CD4-positive, alpha-beta T cell (primary cell): ENCODE measurements around the gene MPZL2. TPM values are rescaled to one million over a fixed set of nuclear protein-coding genes. Genes with fewer than 3 reads are reported as not detected.
A peak's percentile ranks its signal among the peaks of the same experiment; 100 is the strongest.

Experiments used
- ATAC-seq: fragments of 200-7000 bp; cut with Tn5 transposase; one replicate; pipeline ENCODE4 v1.10.0; 2022; ENCODE audit warnings: mild to moderate bottlenecking; ENCODE audit not compliant: poor library complexity
- CTCF ChIA-PET: fragments of 350-600 bp; sonication (Branson Sonifier 250); formaldehyde crosslinking; loops from one replicate; lab custom pipeline; 2021; ENCODE audit warnings: antibody characterized with exemption, inconsistent platforms; lab: Charles Lee
- POLR2A ChIA-PET: fragments of 350-600 bp; sonication (Branson Sonifier 250); formaldehyde crosslinking; loops from one replicate; lab custom pipeline; 2021; ENCODE audit warnings: antibody characterized with exemption, inconsistent platforms; lab: Charles Lee
- DNase-seq, 14 experiments: peaks; one replicate each; pipeline ENCODE4 v3.0.0-alpha.2; 2013 to 2020; ENCODE audit warnings: mixed read lengths in 2 of 14
- H3K27ac ChIP-seq, 2 donors: one replicate each; pipeline versions ENCODE4 v1.5.1 to v1.7.0; 2013; ENCODE audit warnings: low read length in 2 of 2, low read depth in 1 of 2, mild to moderate bottlenecking in 1 of 2
- H3K27me3 ChIP-seq, 2 experiments: 1 replicate in 1 of 2; 2 replicates in 1 of 2; pipeline versions ENCODE4 v1.6.1 to v1.7.0; 2013; ENCODE audit warnings: low read length in 2 of 2, control low read depth in 1 of 2, mild to moderate bottlenecking in 1 of 2, moderate library complexity in 1 of 2; ENCODE audit not compliant: insufficient read depth in 2 of 2, control insufficient read depth in 1 of 2
- H3K36me3 ChIP-seq: one replicate; pipeline ENCODE4 v1.6.1; 2013; ENCODE audit warnings: low read length, control low read depth; ENCODE audit not compliant: insufficient read depth
- H3K4me1 ChIP-seq: one replicate; pipeline ENCODE4 v1.6.1; 2013; ENCODE audit warnings: low read length, control low read depth; ENCODE audit not compliant: insufficient read depth
- H3K4me3 ChIP-seq: one replicate; pipeline ENCODE4 v1.5.1; 2013; ENCODE audit warnings: mild to moderate bottlenecking, low read length, moderate library complexity
- H3K9me3 ChIP-seq, 2 experiments: 1 replicate in 1 of 2; 2 replicates in 1 of 2; pipeline versions ENCODE4 v1.6.1 to v1.7.0; 2013; ENCODE audit warnings: low read length in 2 of 2, mild to moderate bottlenecking in 2 of 2, control low read depth in 1 of 2, moderate library complexity in 1 of 2; ENCODE audit not compliant: control insufficient read depth in 1 of 2, insufficient read depth in 1 of 2
- H3K27ac Mint-ChIP-seq: one replicate; pipeline ENCODE4 v1.8.0; 2020; ENCODE audit warnings: mixed read lengths
- H3K27me3 Mint-ChIP-seq: one replicate; pipeline ENCODE4 v1.8.0; 2021; ENCODE audit warnings: mixed read lengths
- H3K36me3 Mint-ChIP-seq: one replicate; pipeline ENCODE4 v1.8.0; 2021; ENCODE audit warnings: low read depth, mixed read lengths
- H3K4me1 Mint-ChIP-seq: one replicate; pipeline ENCODE4 v1.8.0; 2021; ENCODE audit warnings: low read depth, mixed read lengths
- H3K4me3 Mint-ChIP-seq: one replicate; pipeline ENCODE4 v1.8.0; 2020; ENCODE audit warnings: mild to moderate bottlenecking, mixed read lengths
- H3K9me3 Mint-ChIP-seq: one replicate; pipeline ENCODE4 v1.8.0; 2020; ENCODE audit warnings: mixed read lengths
- intact Hi-C, 2 experiments: fragments of 100-400 bp; cut with DNase I in 1 of 2; cut with micrococcal nuclease in 1 of 2; formaldehyde crosslinking; loops; one replicate each; pipeline versions ENCODE4 v1.15.1 to v1.9.0; 2023 to 2025; cut with DNase I, micrococcal nuclease
- total RNA-seq, 174 experiments: library from RNA in 2 of 174; stranded (reverse) in 2 of 174; gene quantifications; one replicate each; pipeline ENCODE4 v1.2.3 and lab custom pipeline; 2021 to 2026
- TF ChIP-seq, protein P1 (sequence below): fragments of 200-600 bp; IDR thresholded peaks from one replicate; pipeline ENCODE4 v1.8.0; 2022; ENCODE audit warnings: antibody characterized with exemption, mild to moderate bottlenecking

The MPZL2 gene
- total RNA-seq, 2 experiments from 2014 or later: 0.95 to 1.8 TPM

- CTCF ChIA-PET: interaction anchor here (1.0 to 1.9 kb wide), 2 partner anchors 10 to 42 kb away, joined by 3 to 5 read pairs; no protein-coding TSS in a partner anchor
- ATAC-seq (no peak), DNase-seq (no peak)
- H3K27me3 Mint-ChIP-seq: no peaks in the 10 kb centered on the region
- Histone ChIP-seq H3K9me3 (no peaks in the 10 kb centered on the region), H3K27ac (no peak overlapping the region), H3K27me3 (no peaks in the 10 kb centered on the region), H3K4me3 (no peak overlapping the region), H3K4me1 (peaks cover 58% of the 10 kb centered on the region), H3K36me3 (peaks cover 58% of the 10 kb centered on the region)
- H3K27ac Mint-ChIP-seq: no peak overlapping the region
- no peaks in the 10 kb centered on the region for H3K9me3 Mint-ChIP-seq
- intact Hi-C loops: no loop called here
- peaks cover 70% of the 10 kb centered on the region for H3K4me1 Mint-ChIP-seq
- H3K4me3 Mint-ChIP-seq: no peak overlapping the region
- POLR2A ChIA-PET: interaction anchor here (0.8 to 1.2 kb wide), 2 partner anchors 14 to 39 kb away, joined by 3 to 5 read pairs; partner anchors contain the start of gene MPZL3
- TF ChIP-seq, protein P1, sequence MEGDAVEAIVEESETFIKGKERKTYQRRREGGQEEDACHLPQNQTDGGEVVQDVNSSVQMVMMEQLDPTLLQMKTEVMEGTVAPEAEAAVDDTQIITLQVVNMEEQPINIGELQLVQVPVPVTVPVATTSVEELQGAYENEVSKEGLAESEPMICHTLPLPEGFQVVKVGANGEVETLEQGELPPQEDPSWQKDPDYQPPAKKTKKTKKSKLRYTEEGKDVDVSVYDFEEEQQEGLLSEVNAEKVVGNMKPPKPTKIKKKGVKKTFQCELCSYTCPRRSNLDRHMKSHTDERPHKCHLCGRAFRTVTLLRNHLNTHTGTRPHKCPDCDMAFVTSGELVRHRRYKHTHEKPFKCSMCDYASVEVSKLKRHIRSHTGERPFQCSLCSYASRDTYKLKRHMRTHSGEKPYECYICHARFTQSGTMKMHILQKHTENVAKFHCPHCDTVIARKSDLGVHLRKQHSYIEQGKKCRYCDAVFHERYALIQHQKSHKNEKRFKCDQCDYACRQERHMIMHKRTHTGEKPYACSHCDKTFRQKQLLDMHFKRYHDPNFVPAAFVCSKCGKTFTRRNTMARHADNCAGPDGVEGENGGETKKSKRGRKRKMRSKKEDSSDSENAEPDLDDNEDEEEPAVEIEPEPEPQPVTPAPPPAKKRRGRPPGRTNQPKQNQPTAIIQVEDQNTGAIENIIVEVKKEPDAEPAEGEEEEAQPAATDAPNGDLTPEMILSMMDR: no peak
- H3K36me3 Mint-ChIP-seq: peaks cover 73% of the 10 kb centered on the region
Observed at GRCh38 chr11:118212781-118213191, 51.3 kb downstream of the MPZL2 start.

DNA sequence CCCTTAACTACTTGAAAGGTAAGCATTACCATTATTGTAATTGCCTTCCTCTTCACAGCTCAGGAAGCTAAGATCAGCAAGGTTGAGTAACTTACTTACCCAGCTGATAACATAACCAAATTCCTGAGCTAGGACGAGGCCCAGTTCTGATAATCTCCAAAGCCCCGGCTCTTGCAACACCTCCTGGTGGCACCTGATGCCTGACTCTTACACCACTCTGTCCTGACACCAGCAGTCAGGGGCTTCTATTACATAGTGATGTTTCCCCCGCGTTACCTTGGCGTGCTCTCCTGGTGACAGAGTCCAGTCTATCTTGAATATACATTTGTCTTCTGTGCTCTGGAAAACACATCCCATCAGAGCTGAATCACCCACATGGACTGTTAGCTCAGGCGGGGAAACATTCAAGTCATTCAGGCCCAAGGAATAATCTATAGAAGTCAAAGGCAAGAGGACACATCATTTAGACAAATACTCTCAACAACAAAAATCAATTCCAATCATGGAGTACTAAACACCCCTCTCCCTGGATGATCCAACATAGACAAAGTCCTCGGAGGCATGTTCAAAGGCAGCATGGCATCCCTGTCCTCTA is 51.9 kb downstream of the MPZL2 start:
- peak overlapping the region; percentile 58 for H3K27ac Mint-ChIP-seq
- H3K4me3 Mint-ChIP-seq: no peak overlapping the region
- ATAC-seq: no peak
- no peaks in the 10 kb centered on the region for H3K27me3 Mint-ChIP-seq
- intact Hi-C loops: no loop called here
- H3K9me3 ChIP-seq: no peaks in the 10 kb centered on the region
- no peak overlapping the region for H3K27ac ChIP-seq
- H3K4me1 Mint-ChIP-seq: peaks cover 64% of the 10 kb centered on the region
- TF ChIP-seq, protein P1: no peak
- peaks cover 58% of the 10 kb centered on the region for H3K36me3 ChIP-seq
- no peak for DNase-seq
- H3K9me3 Mint-ChIP-seq: no peaks in the 10 kb centered on the region
- H3K4me3 ChIP-seq: no peak overlapping the region
- H3K36me3 Mint-ChIP-seq: peaks cover 75% of the 10 kb centered on the region
- POLR2A ChIA-PET: interaction anchor here (1.2 to 1.3 kb wide), 4 partner anchors 10 to 17 kb away, joined by 3 to 5 read pairs (median 4); partner anchors contain the start of gene JAML
- peaks cover 57% of the 10 kb centered on the region for H3K4me1 ChIP-seq
- H3K27me3 ChIP-seq: no peaks in the 10 kb centered on the region
- CTCF ChIA-PET: interaction anchor here (1.1 to 1.9 kb wide), 3 partner anchors 10 to 64 kb away, joined by 3 to 5 read pairs (median 4); no protein-coding TSS in a partner anchor

DNA sequence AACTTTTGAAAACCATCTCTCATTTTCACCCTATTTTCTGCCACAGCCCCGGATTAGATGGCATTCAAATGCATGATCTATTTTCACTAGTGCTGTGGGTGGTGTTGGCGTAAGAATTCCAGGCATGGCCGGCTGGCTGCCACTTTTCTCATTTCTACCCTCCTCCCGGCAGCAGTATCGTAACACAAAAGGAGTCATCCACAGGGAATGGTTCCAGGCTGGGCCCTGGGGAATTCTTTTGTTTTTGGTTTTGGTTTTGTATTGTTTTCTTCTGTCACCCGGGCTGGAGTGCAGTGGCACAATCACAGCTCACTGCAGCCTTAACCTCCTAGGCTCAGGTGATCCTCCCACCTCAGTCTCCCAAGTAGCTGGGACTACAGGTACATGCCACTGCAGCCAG is 53.1 kb downstream of the MPZL2 start:
- no peaks in the 10 kb centered on the region for H3K9me3 Mint-ChIP-seq
- H3K4me1 Mint-ChIP-seq: peaks cover 52% of the 10 kb centered on the region
- intact Hi-C loops: no loop called here
- no peak overlapping the region for H3K4me3 Mint-ChIP-seq
- Histone ChIP-seq H3K27me3 (no peaks in the 10 kb centered on the region), H3K4me3 (no peak overlapping the region), H3K9me3 (no peaks in the 10 kb centered on the region), H3K36me3 (peaks cover 60% of the 10 kb centered on the region), H3K27ac (no peak overlapping the region), H3K4me1 (peaks cover 55% of the 10 kb centered on the region)
- TF ChIP-seq, protein P1: no peak
- H3K36me3 Mint-ChIP-seq: peaks cover 69% of the 10 kb centered on the region
- no peaks in the 10 kb centered on the region for H3K27me3 Mint-ChIP-seq
- DNase-seq: no peak
- peak overlapping the region; percentile 19 for H3K27ac Mint-ChIP-seq
- ATAC-seq: no peak
- POLR2A ChIA-PET: interaction anchor here (0.6 to 1.3 kb wide), 4 partner anchors 8 to 51 kb away, joined by 3 to 4 read pairs (median 3); partner anchors contain the start of gene MPZL3
- CTCF ChIA-PET: interaction anchor here (1.2 to 1.5 kb wide), 3 partner anchors 11 to 41 kb away, joined by 3 to 6 read pairs (median 4); partner anchors contain the start of gene MPZL3
